GM23248 (cell line): ENCODE measurements around the gene NIPA2.

ENCODE experiments used
- EZH2 ChIP-seq: fragments of 200-600 bp; sonication (generic); IDR thresholded peaks from 2 replicates; pipeline ENCODE4 v1.6.1; 2018; ENCODE audit warnings: antibody characterized with exemption, mild to moderate bottlenecking; ENCODE audit not compliant: insufficient read depth, poor library complexity, severe bottlenecking
- EZH2phosphoT487 ChIP-seq: fragments of 200-600 bp; sonication (generic); IDR thresholded peaks from 2 replicates; pipeline ENCODE4 v1.6.1; 2018; ENCODE audit warnings: antibody characterized with exemption, moderate library complexity, mild to moderate bottlenecking, low read depth; ENCODE audit not compliant: insufficient read depth

- TF ChIP-seq EZH2phosphoT487 (no peak), EZH2 (no peak)
Observed at GRCh38 chr15:22892333-22892732, 53.9 kb downstream of the NIPA2 start.
